Measurements from ENCODE around the gene CCDC106.

CCDC106 gene

DNA sequence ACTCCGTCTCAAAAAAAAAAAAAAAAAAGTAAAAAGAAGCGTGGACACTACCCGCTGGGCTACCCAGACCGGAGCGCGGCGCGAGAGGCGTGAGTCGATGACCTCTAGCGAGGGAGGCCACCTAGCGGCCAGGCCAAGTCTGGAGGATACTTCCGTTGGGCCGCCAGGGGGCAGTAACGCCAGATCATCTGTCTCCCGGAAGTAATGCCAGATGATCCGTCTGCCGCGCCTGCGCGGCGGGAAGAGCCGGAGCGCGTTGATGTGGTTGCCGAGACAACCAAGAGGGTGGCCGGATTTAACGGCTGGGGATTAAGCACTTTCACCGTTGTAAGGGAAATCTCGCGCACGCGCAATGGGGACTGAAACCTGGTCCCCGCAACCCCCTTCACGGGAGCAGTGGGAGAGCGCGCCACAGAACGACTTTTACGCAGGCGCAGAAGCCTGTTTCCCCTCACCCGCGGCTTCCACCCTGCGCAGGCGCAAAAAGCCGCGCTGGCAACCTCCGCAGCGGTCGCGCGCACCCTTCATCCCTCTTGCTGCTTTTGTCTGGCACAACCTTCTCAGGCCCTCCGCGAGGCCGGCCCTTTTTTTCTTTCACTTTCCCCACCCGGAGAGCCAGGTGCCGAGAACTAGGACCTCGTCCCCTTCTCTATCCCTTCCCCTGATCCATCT is 5.8 kb downstream of the CCDC106 start (continued):
- TF ChIP-seq, protein P1, sequence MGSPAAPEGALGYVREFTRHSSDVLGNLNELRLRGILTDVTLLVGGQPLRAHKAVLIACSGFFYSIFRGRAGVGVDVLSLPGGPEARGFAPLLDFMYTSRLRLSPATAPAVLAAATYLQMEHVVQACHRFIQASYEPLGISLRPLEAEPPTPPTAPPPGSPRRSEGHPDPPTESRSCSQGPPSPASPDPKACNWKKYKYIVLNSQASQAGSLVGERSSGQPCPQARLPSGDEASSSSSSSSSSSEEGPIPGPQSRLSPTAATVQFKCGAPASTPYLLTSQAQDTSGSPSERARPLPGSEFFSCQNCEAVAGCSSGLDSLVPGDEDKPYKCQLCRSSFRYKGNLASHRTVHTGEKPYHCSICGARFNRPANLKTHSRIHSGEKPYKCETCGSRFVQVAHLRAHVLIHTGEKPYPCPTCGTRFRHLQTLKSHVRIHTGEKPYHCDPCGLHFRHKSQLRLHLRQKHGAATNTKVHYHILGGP (tag by site-specific recombination; IDR thresholded peaks at IDR 0.05) = no peak
- TF ChIP-seq ZNF776 (tag by site-specific recombination; IDR thresholded peaks at IDR 0.05; ENCODE audit: borderline replicate concordance) (no peak), ZNF670 (tag by site-specific recombination; IDR thresholded peaks at IDR 0.05; ENCODE audit: low read depth) (no peak), SCRT1 (tag by site-specific recombination; IDR thresholded peaks at IDR 0.05; ENCODE audit: borderline replicate concordance) (no peak), MZF1 (tag by site-specific recombination; IDR thresholded peaks at IDR 0.05; ENCODE audit: borderline replicate concordance) (no peak), ZNF76 (tag by site-specific recombination; IDR thresholded peaks at IDR 0.05; ENCODE audit: borderline replicate concordance, low read depth) (peak; percentile 31; the same call in 1 of the 2 replicates), ZNF175 (tag by site-specific recombination; IDR thresholded peaks at IDR 0.05) (no peak), ZNF626 (tag by site-specific recombination; IDR thresholded peaks at IDR 0.05) (no peak), ZNF785 (tag by site-specific recombination; IDR thresholded peaks at IDR 0.05) (0 out of 2 replicates have a peak, but pooled peaks have one; percentile 25), ZNF324 (tag by site-specific recombination; IDR thresholded peaks at IDR 0.05) (peak; percentile 82), ZNF354C (tag by site-specific recombination; IDR thresholded peaks at IDR 0.05; ENCODE audit: borderline replicate concordance, low read depth) (no peak), KLF8 (tag by site-specific recombination; IDR thresholded peaks at IDR 0.05) (peak; percentile 74), ZNF184 (tag by site-specific recombination; IDR thresholded peaks at IDR 0.05) (no peak), ZNF211 (tag by site-specific recombination; IDR thresholded peaks at IDR 0.05; ENCODE audit: low read depth) (no peak), ZNF621 (tag by site-specific recombination; IDR thresholded peaks at IDR 0.05) (no peak), ZBTB1 (tag by site-specific recombination; IDR thresholded peaks at IDR 0.05) (no peak), AEBP2 (tag by site-specific recombination; IDR thresholded peaks at IDR 0.05; ENCODE audit: borderline replicate concordance) (no peak), ZNF561 (tag by site-specific recombination; IDR thresholded peaks at IDR 0.05; ENCODE audit: borderline replicate concordance) (0 out of 2 replicates have a peak, but pooled peaks have one; percentile 73), ZNF707 (tag by site-specific recombination; IDR thresholded peaks at IDR 0.05) (no peak), ZNF335 (tag by site-specific recombination; conservative IDR thresholded peaks at IDR 0.05) (peak; percentile 95), ZNF302 (tag by site-specific recombination; IDR thresholded peaks at IDR 0.05; ENCODE audit: low read depth) (no peak), ZSCAN23 (tag by site-specific recombination; IDR thresholded peaks at IDR 0.05) (no peak), TCF7L2 (IDR thresholded peaks at IDR 0.05; ENCODE audit: borderline replicate concordance, low read depth, low read length) (no peak)
- TF ChIP-seq, protein P2, sequence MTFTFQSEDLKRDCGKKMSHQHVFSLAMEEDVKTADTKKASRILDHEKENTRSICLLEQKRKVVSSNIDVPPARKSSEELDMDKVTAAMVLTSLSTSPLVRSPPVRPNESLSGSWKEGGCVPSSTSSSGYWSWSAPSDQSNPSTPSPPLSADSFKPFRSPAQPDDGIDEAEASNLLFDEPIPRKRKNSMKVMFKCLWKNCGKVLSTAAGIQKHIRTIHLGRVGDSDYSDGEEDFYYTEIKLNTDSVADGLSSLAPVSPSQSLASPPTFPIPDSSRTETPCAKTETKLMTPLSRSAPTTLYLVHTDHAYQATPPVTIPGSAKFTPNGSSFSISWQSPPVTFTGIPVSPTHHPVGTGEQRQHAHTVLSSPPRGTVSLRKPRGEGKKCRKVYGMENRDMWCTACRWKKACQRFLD (tag by site-specific recombination; IDR thresholded peaks at IDR 0.05) = no peak
- TF ChIP-seq, protein P3, sequence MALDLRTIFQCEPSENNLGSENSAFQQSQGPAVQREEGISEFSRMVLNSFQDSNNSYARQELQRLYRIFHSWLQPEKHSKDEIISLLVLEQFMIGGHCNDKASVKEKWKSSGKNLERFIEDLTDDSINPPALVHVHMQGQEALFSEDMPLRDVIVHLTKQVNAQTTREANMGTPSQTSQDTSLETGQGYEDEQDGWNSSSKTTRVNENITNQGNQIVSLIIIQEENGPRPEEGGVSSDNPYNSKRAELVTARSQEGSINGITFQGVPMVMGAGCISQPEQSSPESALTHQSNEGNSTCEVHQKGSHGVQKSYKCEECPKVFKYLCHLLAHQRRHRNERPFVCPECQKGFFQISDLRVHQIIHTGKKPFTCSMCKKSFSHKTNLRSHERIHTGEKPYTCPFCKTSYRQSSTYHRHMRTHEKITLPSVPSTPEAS (tag by site-specific recombination; IDR thresholded peaks at IDR 0.05) = no peak
- TF ChIP-seq, protein P4, sequence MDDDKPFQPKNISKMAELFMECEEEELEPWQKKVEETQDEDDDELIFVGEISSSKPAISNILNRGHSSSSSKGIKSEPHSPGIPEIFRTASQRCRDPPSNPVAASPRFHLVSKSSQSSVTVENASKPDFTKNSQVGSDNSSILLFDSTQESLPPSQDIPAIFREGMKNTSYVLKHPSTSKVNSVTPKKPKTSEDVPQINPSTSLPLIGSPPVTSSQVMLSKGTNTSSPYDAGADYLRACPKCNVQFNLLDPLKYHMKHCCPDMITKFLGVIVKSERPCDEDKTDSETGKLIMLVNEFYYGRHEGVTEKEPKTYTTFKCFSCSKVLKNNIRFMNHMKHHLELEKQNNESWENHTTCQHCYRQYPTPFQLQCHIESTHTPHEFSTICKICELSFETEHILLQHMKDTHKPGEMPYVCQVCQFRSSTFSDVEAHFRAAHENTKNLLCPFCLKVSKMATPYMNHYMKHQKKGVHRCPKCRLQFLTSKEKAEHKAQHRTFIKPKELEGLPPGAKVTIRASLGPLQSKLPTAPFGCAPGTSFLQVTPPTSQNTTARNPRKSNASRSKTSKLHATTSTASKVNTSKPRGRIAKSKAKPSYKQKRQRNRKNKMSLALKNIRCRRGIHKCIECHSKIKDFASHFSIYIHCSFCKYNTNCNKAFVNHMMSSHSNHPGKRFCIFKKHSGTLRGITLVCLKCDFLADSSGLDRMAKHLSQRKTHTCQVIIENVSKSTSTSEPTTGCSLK (tag by site-specific recombination; IDR thresholded peaks at IDR 0.05) = no peak
